ACC112 (cell line): ENCODE measurements around the gene MBP.
A peak's percentile ranks its signal among the peaks of the same experiment; 100 is the strongest.

Source experiments
- H2AFZ ChIP-seq: fragments of 200-600 bp; sonication (generic); one replicate; pipeline ENCODE4 v1.6.0; 2017; ENCODE audit warnings: antibody characterized with exemption, low read length; ENCODE audit not compliant: unreplicated experiment
- H3K27ac ChIP-seq: fragments of 200-600 bp; sonication (generic); 2 replicates; pipeline ENCODE4 v1.5.1; 2014; ENCODE audit warnings: low read depth, mild to moderate bottlenecking, antibody characterized with exemption, low read length, moderate library complexity
- H3K27me3 ChIP-seq: fragments of 200-600 bp; sonication (generic); 2 replicates; pipeline ENCODE4 v1.6.1; 2014; ENCODE audit warnings: mild to moderate bottlenecking, antibody characterized with exemption, low read length, moderate library complexity, mixed read lengths; ENCODE audit not compliant: insufficient read depth
- H3K36me3 ChIP-seq: fragments of 200-600 bp; sonication (generic); 2 replicates; pipeline ENCODE4 v1.6.1; 2016; ENCODE audit warnings: mild to moderate bottlenecking, antibody characterized with exemption, low read length, moderate library complexity, mixed read lengths; ENCODE audit not compliant: insufficient read depth
- H3K4me1 ChIP-seq: fragments of 200-600 bp; sonication (generic); one replicate; pipeline ENCODE4 v1.6.1; 2016; ENCODE audit warnings: low read length, mixed read lengths; ENCODE audit not compliant: insufficient read depth, unreplicated experiment, control insufficient read depth
- H3K4me3 ChIP-seq: fragments of 200-600 bp; sonication (generic); 2 replicates; pipeline ENCODE4 v1.5.1; 2014; ENCODE audit warnings: mild to moderate bottlenecking, low read depth, low read length
- H3K79me2 ChIP-seq: fragments of 200-600 bp; sonication (generic); one replicate; pipeline ENCODE4 v1.6.0; 2016; ENCODE audit warnings: low read length; ENCODE audit not compliant: control insufficient read depth, unreplicated experiment, insufficient read depth

The MBP gene

DNA sequence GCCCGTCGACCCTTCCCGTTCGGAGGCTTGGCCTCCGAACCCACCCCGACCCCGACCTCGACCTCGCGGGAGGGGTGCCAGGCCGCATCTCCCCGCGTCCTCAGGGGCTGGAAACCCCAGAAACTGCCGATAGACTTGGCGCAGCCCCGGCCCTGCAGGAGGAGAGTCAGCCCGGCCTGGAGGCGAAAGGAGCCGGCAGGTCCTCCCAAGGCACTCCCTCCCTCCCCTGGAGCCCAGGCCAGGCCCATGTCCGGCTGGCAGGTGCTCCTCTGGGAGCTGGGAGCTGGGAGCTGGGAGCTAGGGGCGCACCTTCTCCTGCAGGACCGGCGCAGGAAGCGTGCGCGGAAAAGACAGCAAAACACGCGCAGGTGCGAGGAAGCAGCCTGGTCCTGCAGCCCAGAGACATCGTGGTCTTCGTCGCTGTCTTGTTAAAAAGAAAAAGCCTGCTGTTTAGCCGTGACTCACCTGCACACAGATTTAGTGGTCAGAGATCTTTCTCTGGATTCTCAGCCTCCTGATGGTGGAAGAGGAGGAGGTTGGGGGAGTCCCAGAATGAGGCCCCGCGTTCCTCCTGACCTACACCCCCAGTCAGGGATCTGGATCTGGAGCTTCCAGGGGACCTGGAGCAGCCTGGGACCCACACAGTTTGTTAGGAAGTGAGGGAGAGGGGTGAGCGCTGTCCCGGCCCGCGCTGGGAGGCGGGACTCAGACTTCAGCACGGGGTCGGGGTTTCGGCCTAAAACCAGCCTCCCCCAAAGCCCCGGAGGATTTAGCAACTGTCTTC lies 660 bp upstream of the MBP start:
- Histone ChIP-seq H3K79me2 (peaks cover 8% of the 10 kb centered on the region), H3K4me1 (peaks cover 20% of the 10 kb centered on the region), H3K27me3 (no peaks in the 10 kb centered on the region), H3K36me3 (no peaks in the 10 kb centered on the region), H3K27ac (no peak overlapping the region), H3K4me3 (peak overlapping the region; percentile 95), H2AFZ (peak overlapping the region; percentile 76)

DNA sequence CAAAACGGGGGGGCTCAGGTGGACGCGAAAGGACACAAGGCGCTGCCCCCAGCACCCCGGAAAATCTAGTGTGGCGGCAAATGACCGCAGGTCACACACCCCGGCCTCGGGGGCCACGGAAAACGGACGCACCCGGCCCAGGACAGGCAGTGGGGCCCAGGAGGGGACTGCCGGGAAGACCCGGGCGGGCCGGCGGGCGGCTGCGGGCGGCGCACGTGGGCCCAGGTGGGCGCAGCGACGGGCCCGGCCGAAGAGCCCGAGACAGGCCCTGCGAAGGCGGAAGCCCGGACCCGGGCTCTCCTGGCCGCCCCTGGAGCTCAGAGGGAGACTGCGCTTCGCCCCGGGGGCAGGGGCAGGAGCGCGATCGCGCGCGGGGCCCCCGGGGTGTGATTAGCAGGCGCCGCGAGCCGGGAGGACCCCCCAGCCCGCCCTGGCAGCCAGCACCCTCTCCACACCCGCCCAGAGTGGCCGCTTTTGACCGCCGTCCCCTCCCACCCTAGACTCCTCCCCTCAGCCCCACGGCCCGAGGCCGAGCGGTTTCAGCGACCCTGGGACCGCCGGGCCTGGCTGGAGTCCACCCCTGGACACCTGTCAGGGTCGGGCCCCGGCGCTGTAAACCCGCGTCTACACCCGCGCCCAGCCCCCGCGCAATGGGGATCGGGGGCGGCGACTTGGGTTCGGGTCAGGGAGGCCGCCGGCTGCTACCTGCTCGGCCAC lies 773 bp downstream of the MBP start:
- H3K27ac ChIP-seq, result peak overlapping the region; percentile 23; the same call in 1 of the 2 replicates
- H3K4me3 ChIP-seq, result peak overlapping the region; percentile 95
- peaks cover 8% of the 10 kb centered on the region for H3K79me2 ChIP-seq
- peak overlapping the region; percentile 76 for H2AFZ ChIP-seq
- H3K27me3 ChIP-seq, result no peaks in the 10 kb centered on the region
- H3K36me3 ChIP-seq, result no peaks in the 10 kb centered on the region
- H3K4me1 ChIP-seq, result peaks cover 33% of the 10 kb centered on the region

DNA sequence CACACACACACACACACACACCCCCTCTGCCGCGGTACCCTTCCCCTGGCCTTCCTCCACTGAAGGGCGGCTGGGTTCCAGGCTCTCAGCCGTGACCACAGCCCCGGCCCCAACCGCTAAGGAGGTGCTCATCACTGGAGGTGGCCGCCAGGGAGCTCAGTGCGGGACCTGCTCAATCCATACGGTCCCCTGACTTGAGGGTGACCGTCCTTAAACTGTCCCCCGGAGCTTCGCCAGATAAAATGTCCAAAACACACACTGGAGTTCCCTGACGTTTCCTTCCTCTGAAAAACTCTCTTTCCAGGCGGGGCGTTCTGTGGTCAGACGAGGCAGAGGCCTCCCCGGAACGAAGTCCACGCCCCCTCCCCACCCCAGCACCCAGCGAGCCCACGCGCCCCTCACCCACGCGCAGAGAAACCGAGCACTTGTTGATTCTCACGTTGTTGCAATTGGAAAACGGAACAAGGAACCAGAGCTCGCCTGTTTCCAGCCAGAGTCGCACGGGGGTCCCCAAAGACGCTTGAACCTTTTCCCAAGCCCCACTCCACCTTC lies 1.4 kb downstream of the MBP start:
- no peaks in the 10 kb centered on the region for H3K27me3 ChIP-seq
- H2AFZ ChIP-seq, result peak overlapping the region; percentile 76
- peak overlapping the region; percentile 95 for H3K4me3 ChIP-seq
- H3K4me1 ChIP-seq, result peaks cover 37% of the 10 kb centered on the region
- peak overlapping the region; percentile 23; the same call in 1 of the 2 replicates for H3K27ac ChIP-seq
- H3K79me2 ChIP-seq, result peaks cover 10% of the 10 kb centered on the region
- no peaks in the 10 kb centered on the region for H3K36me3 ChIP-seq

DNA sequence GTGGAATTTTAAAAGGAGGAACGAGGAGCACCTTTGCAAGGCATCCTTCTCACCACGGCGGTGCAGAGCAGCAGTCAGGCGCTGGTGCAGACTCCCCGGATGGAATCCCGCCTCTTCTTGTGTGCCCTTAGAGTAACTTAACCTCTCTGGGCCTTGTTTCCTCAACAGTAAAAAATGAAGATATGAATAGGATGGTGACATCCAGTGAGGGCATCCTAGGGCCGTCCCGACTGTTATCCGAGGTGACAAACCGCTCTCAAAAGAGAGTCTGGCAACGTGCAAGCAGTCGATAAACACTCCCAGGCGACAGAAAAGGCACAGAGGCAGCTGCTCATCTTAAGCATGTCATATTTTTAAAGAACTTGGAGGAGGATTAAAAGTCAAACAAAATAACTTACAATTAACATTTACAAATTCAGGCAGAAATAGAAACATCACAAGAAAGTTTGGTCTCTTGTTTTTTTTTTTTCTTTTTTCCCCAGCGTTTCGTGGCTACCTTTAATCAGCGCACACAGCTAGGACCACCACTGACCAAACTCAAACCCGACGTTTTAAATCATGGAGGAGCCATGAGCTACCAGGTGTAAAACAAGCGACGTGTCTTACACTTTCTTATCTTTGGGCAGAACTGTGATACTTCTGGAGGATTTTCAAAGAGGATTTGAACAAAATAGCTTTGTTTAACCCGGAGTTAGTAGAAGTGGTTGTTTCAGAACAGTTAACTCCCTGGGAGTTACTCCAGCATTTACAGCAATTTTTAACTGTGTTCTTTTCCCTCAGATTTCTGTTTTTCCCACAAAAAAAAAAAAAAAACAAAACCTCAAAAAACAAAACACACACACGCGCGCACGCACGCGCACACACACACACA lies 2.1 kb downstream of the MBP start:
- Histone ChIP-seq H3K27ac (peak overlapping the region; percentile 92; the same call in 1 of the 2 replicates), H3K4me3 (peak overlapping the region; percentile 95), H3K4me1 (peaks cover 41% of the 10 kb centered on the region), H3K27me3 (no peaks in the 10 kb centered on the region), H2AFZ (no peak overlapping the region), H3K79me2 (peaks cover 14% of the 10 kb centered on the region), H3K36me3 (no peaks in the 10 kb centered on the region)

DNA sequence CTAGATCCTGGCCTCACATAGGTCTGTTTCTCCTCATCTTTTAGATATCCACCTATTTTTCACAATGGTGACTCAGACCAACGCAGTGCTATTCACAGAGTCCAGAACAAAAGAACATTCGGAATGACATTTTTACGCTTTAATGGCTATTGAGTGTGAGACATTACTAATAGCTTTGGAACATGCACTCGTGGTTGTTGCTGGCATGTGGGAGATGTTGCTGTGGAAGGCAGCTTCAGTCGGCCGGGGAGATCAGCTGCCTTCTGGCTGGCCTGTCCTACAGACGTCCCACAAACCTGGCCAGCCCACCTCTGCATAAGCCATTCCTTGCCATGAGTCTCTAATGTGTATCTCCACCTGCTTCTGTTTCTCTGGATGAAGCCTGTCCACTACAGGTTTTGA lies 3.4 kb downstream of the MBP start:
- Histone ChIP-seq H3K27ac (peak overlapping the region; percentile 92), H3K4me3 (peak overlapping the region; percentile 59; the same call in 1 of the 2 replicates), H3K27me3 (no peaks in the 10 kb centered on the region), H3K79me2 (peaks cover 14% of the 10 kb centered on the region), H2AFZ (no peak overlapping the region), H3K4me1 (peaks cover 49% of the 10 kb centered on the region), H3K36me3 (no peaks in the 10 kb centered on the region)

DNA sequence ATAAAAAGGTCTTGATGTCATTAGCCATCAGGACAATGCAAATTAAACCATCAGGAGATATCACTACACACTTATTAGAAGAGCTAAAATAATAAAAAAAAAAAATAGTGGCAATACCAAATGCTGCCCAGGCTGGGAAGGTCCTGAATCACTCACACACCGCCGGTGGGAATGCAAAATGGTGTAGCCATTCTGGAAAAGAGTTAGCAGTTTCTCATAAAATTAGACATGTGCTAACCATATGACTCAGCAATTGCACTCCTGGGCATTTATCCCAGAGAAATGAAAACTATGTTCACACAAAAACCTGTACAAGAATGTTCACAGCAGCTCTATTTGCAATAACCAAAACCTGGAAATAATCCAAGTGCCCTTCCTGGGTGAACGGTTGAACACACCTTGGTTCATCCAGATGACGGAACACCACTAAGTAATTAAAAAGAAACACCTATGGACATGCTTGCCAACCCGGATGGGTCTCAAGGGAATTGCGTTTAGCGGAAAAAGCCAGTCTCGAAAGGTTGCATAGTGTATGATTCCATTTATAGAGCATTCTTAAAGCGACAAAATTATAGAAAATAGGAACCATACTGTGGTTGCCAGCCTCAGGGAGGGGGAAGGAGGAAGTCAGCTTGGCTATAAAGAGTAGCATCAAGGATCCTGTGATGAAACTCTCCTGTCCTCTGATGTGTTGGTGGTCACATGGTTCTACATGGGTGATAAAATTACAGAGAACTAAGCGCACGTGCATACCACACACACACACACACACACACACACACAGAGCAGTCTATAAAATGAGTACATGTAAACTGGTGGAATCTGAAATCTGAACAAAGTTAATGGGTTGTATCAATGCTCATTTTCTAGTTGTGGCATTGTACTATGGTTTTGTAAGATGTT lies 4.6 kb downstream of the MBP start:
- Histone ChIP-seq H3K36me3 (no peaks in the 10 kb centered on the region), H2AFZ (peak overlapping the region; percentile 70), H3K27ac (peak overlapping the region; percentile 92), H3K27me3 (no peaks in the 10 kb centered on the region), H3K79me2 (peaks cover 14% of the 10 kb centered on the region), H3K4me1 (peaks cover 49% of the 10 kb centered on the region), H3K4me3 (peak overlapping the region; percentile 59)

DNA sequence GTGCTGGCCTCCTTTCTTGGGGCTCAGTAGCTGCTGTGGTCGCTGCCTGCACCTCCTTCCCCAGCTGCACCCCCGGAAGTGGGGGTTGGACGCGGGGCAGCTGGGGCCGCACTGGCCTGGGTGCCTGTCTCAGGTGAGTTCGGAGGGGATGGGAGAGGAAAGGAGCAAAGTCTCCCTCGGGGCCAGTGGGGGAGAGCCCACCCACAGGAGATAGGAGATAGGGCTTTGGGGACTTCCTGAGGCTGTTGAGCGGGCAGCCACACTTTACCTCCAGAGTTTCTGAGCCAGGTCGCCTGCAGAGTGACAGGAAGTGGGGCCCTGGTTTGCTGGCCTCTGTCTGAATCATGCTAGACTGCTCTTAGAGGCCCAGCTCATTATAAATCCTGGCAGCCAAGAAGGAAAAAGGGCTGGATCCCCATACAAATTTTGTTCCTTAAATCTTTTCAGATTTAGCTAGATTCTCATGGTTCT lies 8.1 kb downstream of the MBP start:
- H3K27ac ChIP-seq, result no peak overlapping the region
- no peak overlapping the region for H3K4me3 ChIP-seq
- no peaks in the 10 kb centered on the region for H3K27me3 ChIP-seq
- no peak overlapping the region for H2AFZ ChIP-seq
- H3K36me3 ChIP-seq, result no peaks in the 10 kb centered on the region
- H3K4me1 ChIP-seq, result peaks cover 41% of the 10 kb centered on the region
- peaks cover 6% of the 10 kb centered on the region for H3K79me2 ChIP-seq

DNA sequence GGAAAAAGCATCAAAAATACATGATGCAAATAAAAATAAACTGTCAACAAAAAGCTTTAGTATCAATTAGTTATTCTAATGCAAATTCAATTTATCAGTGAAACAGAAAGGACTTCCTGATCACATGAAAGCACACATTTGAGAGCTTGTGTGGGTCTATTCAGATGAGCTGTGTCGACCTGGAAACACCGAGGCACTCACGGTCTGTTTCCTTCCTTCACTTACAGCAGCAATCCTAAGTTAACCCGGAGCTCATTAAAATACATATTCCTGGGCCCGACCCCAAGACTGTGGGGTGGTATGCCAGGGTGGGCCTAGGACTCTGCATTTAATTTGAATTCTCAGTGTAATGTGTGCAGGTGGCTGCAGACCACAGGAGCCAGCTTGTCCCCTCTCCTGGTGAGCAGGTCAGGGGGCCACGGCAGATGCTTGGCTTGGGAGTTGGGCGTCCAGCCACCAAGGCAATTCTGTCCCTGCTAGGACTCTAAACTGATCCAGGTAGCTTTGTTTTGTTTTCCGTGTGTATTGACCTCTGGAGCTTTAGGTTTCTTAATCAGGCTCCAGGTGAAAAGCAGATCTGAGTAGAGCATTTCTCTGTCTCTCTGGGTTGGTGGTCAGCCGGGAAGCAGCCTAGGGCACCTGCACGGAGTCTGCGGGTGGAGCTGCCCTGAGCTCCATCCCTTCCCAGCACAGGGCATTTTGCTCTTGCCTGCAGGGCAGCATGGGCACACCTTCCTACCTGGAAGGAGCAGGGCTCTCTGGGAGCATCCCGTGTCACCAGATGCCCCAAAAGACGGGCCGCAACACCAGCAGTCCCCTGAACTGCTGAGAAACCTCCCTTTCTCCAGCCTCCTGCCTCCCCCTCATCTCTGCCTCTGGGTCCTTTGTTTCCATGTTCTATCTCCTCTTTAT lies 9.0 kb downstream of the MBP start:
- Histone ChIP-seq H3K4me3 (no peak overlapping the region), H3K36me3 (no peaks in the 10 kb centered on the region), H3K79me2 (peaks cover 6% of the 10 kb centered on the region), H3K27ac (no peak overlapping the region), H2AFZ (no peak overlapping the region), H3K27me3 (no peaks in the 10 kb centered on the region), H3K4me1 (peaks cover 32% of the 10 kb centered on the region)

DNA sequence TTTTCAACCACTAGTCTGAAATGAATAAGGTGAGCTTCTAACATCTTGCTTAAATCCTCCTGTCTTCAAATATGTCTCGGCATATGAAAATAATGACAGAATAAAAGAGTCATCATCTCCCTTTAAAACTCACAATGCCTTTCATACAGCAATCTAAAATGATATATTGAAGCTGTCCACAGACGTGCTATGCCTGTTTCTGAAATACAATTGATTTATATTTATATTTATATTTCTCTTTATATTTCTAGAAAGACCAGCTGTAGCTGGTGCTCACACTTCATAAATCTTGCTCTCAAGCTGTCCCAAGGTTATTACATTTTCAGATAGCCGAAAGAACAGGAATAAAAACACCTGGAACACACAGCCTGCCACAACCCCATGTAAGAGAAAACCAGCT lies 11.1 kb downstream of the MBP start:
- H3K4me1 ChIP-seq, result peaks cover 13% of the 10 kb centered on the region
- no peak overlapping the region for H2AFZ ChIP-seq
- H3K27me3 ChIP-seq, result no peaks in the 10 kb centered on the region
- peaks cover 6% of the 10 kb centered on the region for H3K79me2 ChIP-seq
- H3K27ac ChIP-seq, result no peak overlapping the region
- H3K36me3 ChIP-seq, result no peaks in the 10 kb centered on the region
- H3K4me3 ChIP-seq, result no peak overlapping the region
